Measurements from ENCODE around the gene HAPSTR1. TPM values are rescaled to one million over a fixed set of nuclear protein-coding genes. Genes with fewer than 3 reads are reported as not detected.

HAPSTR1 gene
- total RNA-seq, 1 donor from 2014 or later: 45.7 TPM

- no peak for DNase-seq (ENCODE audit: low read depth in 2 of 2)
Observed at GRCh38 chr16:9095656-9096397, 4.4 kb downstream of the HAPSTR1 start.

- DNase-seq (ENCODE audit: low read depth in 2 of 2): no peak
Observed at GRCh38 chr16:9096416-9096952, 5.0 kb downstream of the HAPSTR1 start.

- no peak for DNase-seq (ENCODE audit: low read depth in 2 of 2)
Observed at GRCh38 chr16:9097266-9098219, 6.1 kb downstream of the HAPSTR1 start.

DNA sequence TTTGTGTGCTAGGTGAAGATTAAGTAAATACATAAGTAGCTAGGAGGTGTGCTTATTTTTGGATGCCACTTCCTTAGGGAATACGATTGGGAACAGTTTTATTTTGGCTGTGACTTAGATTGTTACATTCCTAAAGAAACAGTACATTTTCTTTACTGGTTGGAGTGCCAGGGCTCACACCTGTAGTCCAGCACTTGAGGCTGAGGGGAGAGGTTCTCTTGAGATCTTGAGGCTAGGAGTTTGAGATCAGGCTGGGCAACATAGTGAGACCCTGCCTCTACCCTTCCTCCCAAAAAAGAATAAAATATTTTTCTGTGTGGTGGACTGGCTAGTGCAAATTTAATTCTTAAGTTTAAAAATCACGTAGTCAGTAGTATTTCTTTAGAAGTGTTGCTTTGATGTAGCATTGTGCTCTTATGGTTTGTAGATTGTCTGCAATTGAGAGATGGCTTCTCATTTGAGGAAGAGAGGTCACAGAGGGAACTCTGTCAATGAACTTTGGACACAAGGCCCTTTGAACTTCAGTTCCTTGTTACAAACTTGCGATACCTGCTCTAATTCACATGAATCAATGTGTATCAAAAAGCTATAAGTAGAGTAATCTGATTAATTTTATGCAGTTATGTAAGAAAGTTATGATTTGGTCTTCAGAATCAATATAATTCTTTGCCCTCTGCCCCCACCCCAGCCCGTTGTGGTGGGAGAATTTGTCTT lies 7.1 kb downstream of the HAPSTR1 start:
- no peak for DNase-seq (ENCODE audit: low read depth in 2 of 2)

- DNase-seq (ENCODE audit: low read depth in 2 of 2): no peak
Observed at GRCh38 chr16:9099131-9099625, 7.7 kb downstream of the HAPSTR1 start.

- DNase-seq (ENCODE audit: low read depth in 2 of 2): no peak
Observed at GRCh38 chr16:9102379-9102778, 10.9 kb downstream of the HAPSTR1 start.

- no peak for DNase-seq (ENCODE audit: low read depth in 2 of 2)
Observed at GRCh38 chr16:9102943-9103342, 11.5 kb downstream of the HAPSTR1 start.

DNA sequence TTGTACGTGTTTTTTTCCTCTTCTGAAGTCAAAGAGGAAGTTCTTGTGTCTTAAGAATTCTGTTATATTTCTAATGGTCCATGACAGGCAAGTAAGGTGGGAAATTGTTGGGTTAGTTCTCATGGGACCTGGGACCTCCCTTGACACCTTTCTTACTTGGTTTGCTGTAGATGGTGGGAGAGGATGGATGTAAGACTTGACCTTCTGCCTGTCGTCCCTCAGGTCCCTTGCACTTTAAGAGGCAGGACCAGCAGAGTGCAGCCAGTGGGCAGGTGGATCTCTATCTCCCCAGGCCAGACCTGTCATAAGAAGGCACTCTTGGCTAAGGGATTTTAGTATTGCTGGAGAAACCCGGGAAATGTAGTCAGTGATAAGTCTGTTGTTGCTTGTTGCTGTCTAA lies 12.1 kb downstream of the HAPSTR1 start:
- no peak for DNase-seq (ENCODE audit: low read depth in 2 of 2)

DNA sequence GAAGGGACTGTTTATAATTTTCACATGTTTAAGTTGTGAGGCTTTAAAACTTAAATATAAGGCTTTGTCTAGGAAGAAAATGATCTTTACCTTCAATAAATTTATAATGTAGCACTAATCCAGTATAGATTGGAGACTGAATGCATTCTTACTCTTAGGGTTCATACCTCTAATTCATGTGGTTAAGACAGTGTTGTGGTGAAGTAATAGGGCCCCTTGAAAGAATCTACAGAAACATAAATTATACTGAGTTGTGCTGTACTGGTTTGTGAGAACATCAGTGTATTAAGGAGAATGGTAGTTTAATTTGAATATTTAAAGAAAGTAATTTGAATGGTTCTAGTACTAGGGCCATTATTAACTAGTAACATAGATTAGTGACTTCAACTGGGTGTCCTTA lies 13.7 kb downstream of the HAPSTR1 start:
- DNase-seq (ENCODE audit: low read depth in 2 of 2): no peak

DNA sequence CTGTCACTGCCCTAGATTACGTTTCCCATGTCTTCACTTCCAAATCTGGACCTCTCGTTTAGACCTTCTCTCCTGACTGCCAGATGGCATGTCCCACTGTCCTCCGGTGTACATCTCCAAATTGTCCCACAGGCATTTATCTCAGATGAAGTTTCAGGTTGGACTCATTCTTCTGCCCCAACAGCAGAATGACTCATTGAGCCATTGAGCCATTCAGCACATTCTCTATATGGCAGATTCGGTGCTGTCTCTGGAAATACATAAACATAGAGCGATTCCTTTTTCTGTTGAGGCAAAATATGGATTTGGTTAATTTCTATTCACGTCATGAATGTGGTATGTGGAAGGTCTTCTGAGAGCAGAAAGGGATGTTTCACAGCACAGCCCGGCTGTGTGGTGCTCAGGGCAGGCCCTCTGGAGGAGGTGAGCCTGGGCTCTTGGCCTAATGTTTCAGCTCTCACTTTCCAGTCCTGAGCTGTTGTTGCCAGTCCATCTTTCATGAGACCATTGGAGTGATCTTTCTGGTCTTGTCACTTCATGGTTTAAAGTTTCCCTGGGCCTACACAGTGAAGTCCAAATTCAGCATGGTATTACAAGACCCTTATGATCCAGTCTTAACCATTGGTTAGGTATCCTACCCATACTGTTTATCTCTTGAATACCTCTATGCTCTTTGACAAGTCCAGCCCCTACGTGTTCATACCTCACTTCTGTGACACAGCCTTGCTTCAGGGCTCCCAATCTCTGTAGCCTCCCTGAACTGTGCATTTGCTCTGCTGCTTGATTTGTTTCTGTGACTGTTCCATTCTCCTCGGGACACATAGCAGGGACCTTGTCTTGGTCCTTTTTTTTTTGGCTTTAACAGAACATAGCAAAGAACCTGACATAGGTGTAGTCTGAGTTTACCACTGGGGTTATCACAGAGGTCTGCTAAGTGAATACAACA lies 15.9 kb downstream of the HAPSTR1 start:
- no peak for DNase-seq (ENCODE audit: low read depth in 2 of 2)

DNA sequence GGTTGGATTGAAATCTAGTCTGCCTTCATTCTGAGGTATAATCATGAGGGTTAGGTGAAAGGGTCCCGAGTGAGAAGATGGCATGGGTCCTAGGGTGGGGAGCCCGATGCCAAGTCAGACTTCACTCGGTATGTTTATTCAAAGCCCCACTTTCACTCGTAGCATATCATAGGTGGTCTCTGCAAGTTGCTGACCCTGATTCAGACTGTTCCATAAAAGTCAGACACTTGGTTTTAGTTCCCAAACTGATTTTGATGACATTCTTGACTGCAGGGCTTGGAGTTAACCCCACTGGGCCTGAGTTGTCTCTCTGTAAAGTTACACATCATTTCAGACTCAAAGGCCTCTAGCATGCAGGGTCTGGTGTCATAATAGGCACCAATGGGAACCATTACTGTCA lies 17.8 kb downstream of the HAPSTR1 start:
- DNase-seq (ENCODE audit: low read depth in 2 of 2): no peak

DNA sequence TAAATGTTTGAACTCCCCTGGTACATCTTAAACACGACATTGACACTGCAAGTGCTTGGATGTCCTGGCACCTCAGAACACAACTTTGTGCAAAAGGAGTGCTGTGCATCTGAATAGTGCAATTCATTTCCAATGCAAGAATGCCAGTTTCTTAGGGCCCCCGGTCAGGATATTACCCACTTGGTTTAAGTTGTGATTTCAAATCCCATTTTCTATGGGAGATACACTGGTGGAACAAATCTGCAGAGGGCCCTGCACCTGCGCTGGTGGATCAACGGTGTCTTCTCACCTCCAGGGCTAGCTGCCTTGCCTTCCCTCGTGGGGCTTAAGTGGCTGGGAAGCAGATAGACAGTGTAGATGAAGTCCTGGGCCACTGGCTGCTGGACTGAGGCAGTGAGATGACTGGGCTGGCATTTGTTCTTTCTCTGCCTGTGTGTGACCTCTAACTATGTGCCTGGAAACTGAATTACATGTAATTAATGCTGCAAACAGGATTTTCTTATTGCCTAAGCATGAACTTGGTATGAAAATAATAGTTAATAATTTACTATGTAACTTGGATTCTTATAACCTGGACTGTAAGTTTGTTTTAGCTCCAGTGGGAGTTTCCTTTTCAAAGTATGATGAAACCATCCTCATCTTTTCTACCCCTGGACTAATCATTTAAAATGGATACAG lies 20.9 kb downstream of the HAPSTR1 start:
- no peak for DNase-seq (ENCODE audit: low read depth in 2 of 2)

DNA sequence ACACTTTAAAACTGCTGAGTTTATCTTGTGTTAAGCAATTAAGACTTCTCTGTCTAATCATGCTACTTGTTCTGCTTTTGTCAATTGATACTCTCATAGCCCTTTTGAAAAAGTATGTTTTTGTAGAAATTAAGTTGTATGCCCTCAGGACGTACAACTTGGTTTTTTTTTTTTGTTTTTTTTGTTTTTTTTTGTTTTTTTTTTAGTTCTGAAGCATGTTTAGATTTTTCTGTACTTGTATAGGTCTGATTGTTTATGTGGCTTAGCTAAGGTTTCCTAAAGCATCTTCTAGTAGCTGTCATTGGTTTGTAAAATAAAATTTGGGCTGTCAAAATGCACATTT lies 21.4 kb downstream of the HAPSTR1 start:
- no peak for DNase-seq (ENCODE audit: low read depth in 2 of 2)

DNA sequence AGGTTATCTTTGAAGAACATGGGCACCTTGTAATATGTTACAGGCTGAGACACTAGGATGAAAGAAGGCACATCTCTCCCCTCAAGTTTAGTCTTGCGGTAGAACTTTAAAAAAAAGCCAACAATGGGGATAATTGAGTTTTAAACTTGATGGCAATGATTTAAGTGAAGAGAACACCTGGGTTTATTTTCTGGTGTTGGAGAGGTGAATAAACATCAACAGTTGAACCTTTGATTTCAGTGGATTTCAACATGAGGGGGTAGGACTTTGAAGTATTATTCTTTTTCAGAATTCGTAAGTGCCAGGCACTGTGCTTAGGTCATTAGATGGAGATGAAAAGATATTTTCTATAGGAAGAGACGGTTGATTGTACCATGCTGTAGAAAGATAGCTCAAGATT lies 22.3 kb downstream of the HAPSTR1 start:
- no peak for DNase-seq (ENCODE audit: low read depth in 2 of 2)

DNA sequence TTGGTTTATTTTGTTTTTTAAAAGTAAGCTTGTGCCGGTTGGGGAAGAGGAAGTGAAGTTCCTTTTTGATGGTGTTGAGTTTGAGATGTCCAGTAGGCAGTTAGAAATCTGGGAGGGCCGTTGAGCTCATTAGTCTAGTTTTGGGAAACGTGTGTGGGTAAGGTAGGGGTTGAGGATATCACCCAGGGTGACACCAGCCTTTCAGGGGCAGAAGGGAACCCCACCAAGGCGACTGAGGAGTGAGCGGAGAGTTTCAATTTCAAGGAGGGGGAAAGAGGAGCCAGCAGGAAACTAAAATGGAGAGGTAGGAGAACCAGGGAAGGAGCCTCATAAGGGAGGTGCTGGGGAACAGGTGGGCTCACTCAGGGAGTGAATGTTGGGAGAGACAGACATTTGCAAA lies 22.7 kb downstream of the HAPSTR1 start:
- no peak for DNase-seq (ENCODE audit: low read depth in 2 of 2)

GRCh38 chr16:9114842-9115241 lies 23.4 kb downstream of the HAPSTR1 start:
- DNase-seq (ENCODE audit: low read depth in 2 of 2): no peak

DNA sequence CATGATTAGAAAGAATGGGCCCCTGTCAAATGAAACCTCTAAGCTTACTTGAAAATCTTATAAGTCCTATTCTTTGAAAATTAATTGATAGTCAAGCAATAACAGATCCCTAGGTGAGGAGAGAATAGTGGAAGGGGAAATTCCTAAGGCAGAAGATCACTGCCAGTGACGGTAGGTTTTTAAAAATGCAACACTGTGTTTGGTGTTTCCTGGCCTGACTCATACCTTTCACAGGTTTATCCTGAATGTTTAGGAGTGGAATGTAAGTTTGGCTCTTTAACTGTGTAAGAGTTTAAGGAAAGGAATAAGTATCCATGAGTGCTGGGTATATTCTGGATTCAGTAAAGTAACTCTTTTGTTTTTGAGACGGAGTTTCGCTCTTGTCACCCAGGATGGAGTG lies 23.8 kb downstream of the HAPSTR1 start:
- peak in 1 of 2 donors; percentile 65 for DNase-seq (ENCODE audit: low read depth in 2 of 2)

DNA sequence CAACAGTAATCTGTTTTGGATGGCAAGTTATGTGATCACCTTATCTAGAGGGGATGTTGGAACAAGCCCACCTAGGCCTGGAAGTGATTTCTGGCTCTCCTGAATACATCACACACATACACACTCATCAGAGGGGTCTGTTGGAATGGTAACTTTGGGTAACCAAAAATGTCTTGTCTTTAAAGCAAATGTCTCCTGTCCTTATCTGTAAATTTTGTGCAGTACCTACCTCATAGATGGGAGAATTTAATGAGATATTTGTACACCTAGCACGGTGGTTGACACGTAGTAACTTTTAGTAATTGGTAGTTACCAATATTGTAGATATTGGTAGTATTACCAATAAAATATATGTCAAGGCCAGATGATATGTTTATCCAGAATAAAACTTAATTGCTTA lies 24.7 kb downstream of the HAPSTR1 start:
- DNase-seq (ENCODE audit: low read depth in 2 of 2): no peak

GRCh38 chr16:9118170-9118569 lies 26.7 kb downstream of the HAPSTR1 start:
- DNase-seq (ENCODE audit: low read depth in 2 of 2): no peak

- no peak for DNase-seq (ENCODE audit: low read depth in 2 of 2)
Observed at GRCh38 chr16:9119795-9120194, 28.4 kb downstream of the HAPSTR1 start.

Measured in dermis microvascular lymphatic vessel endothelial cell (primary cell).